K562 (cell line): ENCODE measurements around the gene ZNHIT1. TPM values are rescaled to one million over a fixed set of nuclear protein-coding genes. Genes with fewer than 3 reads are reported as not detected.

Experiments
- ATAC-seq: fragments of 200-7000 bp; cut with Tn5 transposase; 3 replicates; pipeline ENCODE4 v1.9.1; 2020; ENCODE audit warnings: moderate library complexity
- BruUV-seq: library from RNA; stranded (reverse); fragments of 400-500 nt; replicated peaks from 2 replicates; lab custom pipeline; 2021; lab: Mats Ljungman, UMichigan
- CTCF ChIA-PET: fragments of 300-600 bp; formaldehyde crosslinking; extraction: SDS; loops from one replicate; lab custom pipeline; 2021; ENCODE audit warnings: low intra/inter-chr PET ratio; lab: Yijun Ruan, JAX
- POLR2A ChIA-PET: fragments of 300-600, 350-650 bp; sonication (Branson Sonifier 250); formaldehyde crosslinking; extraction: SDS; loops from one replicate; lab custom pipeline; 2021; ENCODE audit warnings: antibody characterized with exemption, inconsistent platforms; lab: Yijun Ruan, JAX
- DNase-seq, 4 experiments: peaks; one replicate each; pipeline versions ENCODE4 v3.0.0 to v3.0.0-alpha.2; 2011 to 2018; ENCODE audit warnings: low spot score in 3 of 4, mixed read lengths in 3 of 4; ENCODE audit errors: extremely low read depth in 1 of 4
- FAIRE-seq: peaks from 2 replicates; lab custom pipeline; 2011; peaks lifted over from hg19 to GRCh38; lab: Jason Lieb, UNC
- H2AFZ ChIP-seq: 2 replicates; pipeline ENCODE4 v1.6.0; 2011; ENCODE audit warnings: low read depth, low read length, control low read depth, inconsistent platforms
- H3K27ac ChIP-seq: fragments of 200-600 bp; 3 replicates; pipeline ENCODE4 v1.8.0; 2011; ENCODE audit warnings: low read depth, mild to moderate bottlenecking, control low read depth, inconsistent platforms, low read length, moderate library complexity, mixed read lengths; ENCODE audit errors: extremely low read depth
- H3K27me3 ChIP-seq, 2 experiments: fragments of 300-600 bp in 1 of 2; 2 replicates in 1 of 2; 3 replicates in 1 of 2; pipeline versions ENCODE4 v1.6.0 to v1.8.0; 2011; ENCODE audit warnings: inconsistent platforms in 2 of 2, low read length in 2 of 2, mild to moderate bottlenecking in 1 of 2, mixed read lengths in 1 of 2, moderate library complexity in 1 of 2; ENCODE audit not compliant: control insufficient read depth in 2 of 2, insufficient read depth in 2 of 2
- H3K36me3 ChIP-seq: fragments of 300-600 bp; 3 replicates; pipeline ENCODE4 v1.8.0; 2011; ENCODE audit warnings: mild to moderate bottlenecking, low read length, inconsistent platforms; ENCODE audit not compliant: control insufficient read depth, insufficient read depth
- H3K4me1 ChIP-seq, 2 experiments: fragments of 200-600 bp in 1 of 2; replicated peaks in 1 of 2; 2 replicates in 1 of 2; 3 replicates in 1 of 2; pipeline versions ENCODE4 v1.5.1 to v1.8.0; 2011; ENCODE audit warnings: inconsistent platforms in 2 of 2, low read length in 2 of 2, mild to moderate bottlenecking in 1 of 2, mixed read lengths in 1 of 2, moderate library complexity in 1 of 2; ENCODE audit not compliant: control insufficient read depth in 2 of 2, insufficient read depth in 2 of 2
- H3K4me2 ChIP-seq: 2 replicates; pipeline ENCODE4 v1.6.1; 2011; ENCODE audit warnings: low read length, control low read depth, inconsistent platforms, mixed read lengths; ENCODE audit not compliant: insufficient read depth
- H3K4me3 ChIP-seq: fragments of 200-600 bp; sonication (generic), shearing (Covaris generic); 2 replicates; pipeline ENCODE4 v1.5.1; 2016; ENCODE audit warnings: control low read depth, inconsistent platforms
- H3K79me2 ChIP-seq: fragments of 200-600 bp; 3 replicates; pipeline ENCODE4 v1.8.0; 2011; ENCODE audit warnings: low read length, inconsistent platforms; ENCODE audit not compliant: control insufficient read depth, insufficient read depth
- H3K9ac ChIP-seq, 2 experiments: 2 replicates each; pipeline versions ENCODE4 v1.6.0 to v1.6.1; 2011; ENCODE audit warnings: low read depth in 2 of 2, low read length in 2 of 2, control low read depth in 1 of 2, inconsistent platforms in 1 of 2, mild to moderate bottlenecking in 1 of 2, mixed read lengths in 1 of 2; ENCODE audit not compliant: insufficient read depth in 1 of 2
- H3K9me1 ChIP-seq: one replicate; pipeline ENCODE4 v1.6.0; 2011; ENCODE audit warnings: inconsistent platforms, mild to moderate bottlenecking, low read length, moderate library complexity; ENCODE audit not compliant: control insufficient read depth, insufficient read depth
- H3K9me3 ChIP-seq: replicated peaks from 2 replicates; pipeline ENCODE4 v1.5.1; 2011; ENCODE audit warnings: low read depth, low read length, inconsistent platforms; ENCODE audit not compliant: control insufficient read depth, insufficient read depth
- H4K20me1 ChIP-seq: replicated peaks from 2 replicates; pipeline ENCODE4 v1.6.1; 2011; ENCODE audit warnings: low read length, inconsistent platforms, mixed read lengths; ENCODE audit not compliant: control insufficient read depth, insufficient read depth
- DNMT1 ChIP-seq: fragments of 450-650 bp; IDR thresholded peaks from 2 replicates; pipeline ENCODE4 v1.6.1; 2016; ENCODE audit warnings: antibody characterized with exemption, mild to moderate bottlenecking
- MEIS2 ChIP-seq: fragments of 450-650 bp; IDR thresholded peaks from 2 replicates; pipeline ENCODE4 v1.6.1; 2014; ENCODE audit warnings: mild to moderate bottlenecking; ENCODE audit not compliant: partially characterized antibody
- NR2F6 ChIP-seq: fragments of 450-650 bp; formaldehyde crosslinking; IDR thresholded peaks from 2 replicates; pipeline ENCODE4 v1.4.0; 2020; ENCODE audit warnings: mild to moderate bottlenecking
- SRSF3 ChIP-seq: fragments of 200-400 bp; formaldehyde crosslinking; IDR thresholded peaks from 2 replicates; pipeline ENCODE4 v1.6.1; 2016; ENCODE audit warnings: mild to moderate bottlenecking, low read length, moderate library complexity; ENCODE audit not compliant: insufficient read depth
- ZKSCAN1 ChIP-seq: fragments of 150-350 bp; IDR thresholded peaks from 2 replicates; pipeline ENCODE4 v1.6.1; 2016; ENCODE audit warnings: low read depth, low read length
- ZNF324 ChIP-seq: fragments of 250-450 bp; sonication (Bioruptor Pico); IDR thresholded peaks from 2 replicates; pipeline ENCODE4 v1.4.0; 2020; ENCODE audit warnings: mild to moderate bottlenecking
- ZNF384 ChIP-seq: IDR thresholded peaks from 2 replicates; pipeline ENCODE4 v1.6.1; 2012; ENCODE audit warnings: low read depth, low read length, improper control_type of control experiment
- WGBS: fragments of 100-300 bp; shearing (Covaris generic); methylation state at CpG from one replicate; pipeline ENCODE4 v1.1.6; 2016; ENCODE audit warnings: low coverage, mixed read lengths; ENCODE audit not compliant: insufficient coverage; ENCODE audit errors: missing lambda C conversion rate; 5-methylcytosine and 5-hydroxymethylcytosine counted together
- in situ Hi-C: fragments of 300-500 bp; cut with MboI; formaldehyde crosslinking; loops from 4 replicates; pipeline ENCODE4 v1.15.0; 2018; ENCODE audit warnings: inconsistent platforms, mixed read lengths
- intact Hi-C: fragments of 100-400 bp; cut with micrococcal nuclease; formaldehyde crosslinking; loops from 2 replicates; pipeline ENCODE4 v1.14.2; 2022
- polyA plus RNA-seq, 8 experiments: library from polyadenylated mRNA; depleted of rRNA in 4 of 8; stranded (reverse) in 5 of 8; unstranded in 3 of 8; fragments of >200 nt; fragmentation: Nextera tagmentation in 2 of 8; fragmentation: Illumina TruSeq in 1 of 8; extraction: Ambion mirVana in 2 of 8; extraction: Trizol in 1 of 8; gene quantifications; 2 replicates each; pipeline versions ENCODE4 v1.2.1 to v1.2.3, GENCODE V29; 2011 to 2014; ENCODE audit warnings: inconsistent platforms in 1 of 8, missing spikeins in 1 of 8
- total RNA-seq, 7 experiments: library from RNA; depleted of rRNA in 6 of 7; stranded (reverse); fragments of >200 nt in 6 of 7; fragmentation: Illumina TruSeq in 2 of 7; extraction: Trizol in 2 of 7; gene quantifications; 2 replicates each; pipeline versions ENCODE4 v1.2.1 to v1.2.3, GENCODE V29; 2011 to 2021; ENCODE audit warnings: low replicate concordance in 1 of 7
- TF ChIP-seq, protein P1 (sequence below): fragments of 450-650 bp; IDR thresholded peaks from 2 replicates; pipeline ENCODE4 v1.7.0; 2016; ENCODE audit warnings: borderline replicate concordance

The ZNHIT1 gene
- total and polyA plus RNA-seq, 9 of the 15 experiments (the other 6 are each of a cell fraction or from before 2014, with no cell fraction given): 6.4 to 162 (median 70.1) TPM

DNA sequence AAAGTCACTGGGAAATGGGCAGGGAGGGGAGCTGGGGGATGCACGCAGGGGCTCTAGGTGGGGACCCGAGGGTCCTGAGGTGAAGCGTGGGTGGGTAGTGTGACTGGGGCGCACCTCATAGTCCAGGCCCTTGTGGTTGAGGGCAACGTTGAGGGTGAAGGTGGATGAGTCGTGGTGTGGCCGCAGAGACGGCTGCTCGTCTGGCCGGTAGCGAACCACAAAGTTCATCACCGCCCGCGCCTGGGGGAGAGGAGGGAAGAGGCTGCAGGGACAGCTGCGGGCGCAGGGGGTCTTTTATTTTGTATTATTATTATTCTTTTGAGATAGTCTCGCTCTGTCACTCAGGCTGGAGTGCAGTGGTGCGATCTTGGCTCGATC lies 11.3 kb upstream of the ZNHIT1 start (continued):
- no peak for TF ChIP-seq NR2F6
- TF ChIP-seq, protein P1, sequence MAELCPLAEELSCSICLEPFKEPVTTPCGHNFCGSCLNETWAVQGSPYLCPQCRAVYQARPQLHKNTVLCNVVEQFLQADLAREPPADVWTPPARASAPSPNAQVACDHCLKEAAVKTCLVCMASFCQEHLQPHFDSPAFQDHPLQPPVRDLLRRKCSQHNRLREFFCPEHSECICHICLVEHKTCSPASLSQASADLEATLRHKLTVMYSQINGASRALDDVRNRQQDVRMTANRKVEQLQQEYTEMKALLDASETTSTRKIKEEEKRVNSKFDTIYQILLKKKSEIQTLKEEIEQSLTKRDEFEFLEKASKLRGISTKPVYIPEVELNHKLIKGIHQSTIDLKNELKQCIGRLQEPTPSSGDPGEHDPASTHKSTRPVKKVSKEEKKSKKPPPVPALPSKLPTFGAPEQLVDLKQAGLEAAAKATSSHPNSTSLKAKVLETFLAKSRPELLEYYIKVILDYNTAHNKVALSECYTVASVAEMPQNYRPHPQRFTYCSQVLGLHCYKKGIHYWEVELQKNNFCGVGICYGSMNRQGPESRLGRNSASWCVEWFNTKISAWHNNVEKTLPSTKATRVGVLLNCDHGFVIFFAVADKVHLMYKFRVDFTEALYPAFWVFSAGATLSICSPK: no peak
- TF ChIP-seq ZNF384: no peak

GRCh38 chr7:101207459-101207858 lies 10.5 kb upstream of the ZNHIT1 start:
- H3K27ac ChIP-seq: no peak overlapping the region
- TF ChIP-seq MEIS2: no peak
- no peak for TF ChIP-seq ZKSCAN1
- no peak for TF ChIP-seq SRSF3
- TF ChIP-seq ZNF324 (CRISPR knock-in tag): no peak
- no peak for TF ChIP-seq DNMT1
- in situ Hi-C loops (no loop called here), intact Hi-C loops (no loop called here)
- H3K9me3 ChIP-seq: no peaks in the 10 kb centered on the region
- FAIRE-seq (no peak), ATAC-seq (no peak), DNase-seq (no peak)
- no peaks in the 10 kb centered on the region for H3K79me2 ChIP-seq
- no TSS peak for BruUV-seq
- peaks cover 0 to 7% of the 10 kb centered on the region in 2 experiments; a peak in 1 of 5 replicates for H3K27me3 ChIP-seq
- WGBS: 90% methylated on average over 10 of the region's 17 CpGs
- H2AFZ ChIP-seq: no peak overlapping the region
- H3K4me1 ChIP-seq: peaks cover 0 to 32% of the 10 kb centered on the region in 2 experiments; a peak in 3 of 5 replicates
- H3K4me3 ChIP-seq: no peak overlapping the region
- peak overlapping the region in 1 of 2 experiments; percentile 26; a peak in 2 of 4 replicates for H3K9ac ChIP-seq
- POLR2A ChIA-PET: no interaction called here
- H3K36me3 ChIP-seq: peaks cover 53% of the 10 kb centered on the region; the same call in 2 of the 3 replicates
- CTCF ChIA-PET: no interaction called here
- H3K4me2 ChIP-seq: no peak overlapping the region
- H4K20me1 ChIP-seq: no peaks in the 10 kb centered on the region
- no peaks in the 10 kb centered on the region for H3K9me1 ChIP-seq
